SH-SY5Y (cell line): ENCODE data around the gene MACIR.

ENCODE experiments used
- GATA2 ChIP-seq: IDR thresholded peaks from 2 replicates; pipeline ENCODE4 v1.6.1; 2011; ENCODE audit warnings: mild to moderate bottlenecking, low read depth, low read length
- GATA3 ChIP-seq: IDR thresholded peaks from 2 replicates; pipeline ENCODE4 v1.6.1; 2011; ENCODE audit warnings: low read depth, mild to moderate bottlenecking, low read length, moderate library complexity

DNA sequence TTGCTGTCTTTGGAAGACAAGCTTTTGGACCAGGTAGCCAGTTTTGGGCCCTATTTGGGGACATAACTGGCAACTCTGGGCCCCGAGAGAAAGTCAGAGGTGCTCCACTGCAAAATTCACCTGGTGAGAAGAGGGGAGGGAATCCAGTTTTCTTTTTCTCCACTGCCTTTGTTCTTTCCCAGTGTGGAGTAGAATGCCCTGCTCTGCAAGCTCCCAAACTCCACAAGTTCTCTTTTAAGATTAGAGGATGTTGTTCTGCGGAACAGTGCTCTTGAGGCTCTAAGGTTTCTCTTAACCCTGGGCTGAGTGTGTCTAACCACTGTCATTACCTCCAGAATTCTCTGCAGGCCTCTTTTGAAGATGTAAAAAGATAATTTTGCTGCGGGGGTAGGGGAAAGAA is 25.3 kb downstream of the MACIR start:
- TF ChIP-seq GATA3 (no peak), GATA2 (no peak)
